Stomach (tissue), 9 donors: ENCODE data around the gene KLHL42. TPM values are rescaled to one million over a fixed set of nuclear protein-coding genes. Genes with fewer than 3 reads are reported as not detected.

Source experiments
- DNase-seq, 2 donors: peaks; one replicate each; pipeline versions ENCODE4 v3.0.0 to v3.0.0-alpha.2; 2013 to 2019
- H3K27ac ChIP-seq, 5 donors: fragments of 200-600 bp in 4 of 5; sonication (generic) in 4 of 5; one replicate each; pipeline ENCODE4 v1.5.1; 2013 to 2019; ENCODE audit warnings: mild to moderate bottlenecking in 1 of 5, moderate library complexity in 1 of 5
- H3K27me3 ChIP-seq, 3 donors: fragments of 200-600 bp; sonication (generic); one replicate each; pipeline ENCODE4 v1.5.1; 2017 to 2019; ENCODE audit warnings: mixed run types in 1 of 3
- H3K36me3 ChIP-seq, 4 donors: fragments of 200-600 bp; sonication (generic); 1 replicate in 3 of 4; 2 replicates in 1 of 4; pipeline ENCODE4 v1.5.1; 2016 to 2019
- H3K4me1 ChIP-seq, 4 donors: fragments of 200-600 bp; sonication (generic); one replicate each; pipeline ENCODE4 v1.5.1; 2016 to 2019
- H3K4me3 ChIP-seq, 4 donors: fragments of 200-600 bp; sonication (generic) in 3 of 4; one replicate each; pipeline ENCODE4 v1.5.1; 2016 to 2019; ENCODE audit warnings: mild to moderate bottlenecking in 1 of 4
- H3K9me3 ChIP-seq, 4 donors: fragments of 200-600 bp; sonication (generic); one replicate each; pipeline ENCODE4 v1.5.1; 2016 to 2019
- EP300 ChIP-seq: sonication (generic); formaldehyde crosslinking; IDR thresholded peaks from one replicate; pipeline ENCODE4 v1.6.1; 2017; ENCODE audit warnings: antibody characterized with exemption
- POLR2A ChIP-seq, 4 donors: fragments of 450-650 bp; IDR thresholded peaks; one replicate each; pipeline ENCODE4 v1.6.1; 2016; ENCODE audit warnings: antibody characterized with exemption in 4 of 4, control low read depth in 2 of 4, mild to moderate bottlenecking in 1 of 4, moderate library complexity in 1 of 4
- POLR2AphosphoS5 ChIP-seq, 3 donors: sonication (generic); formaldehyde crosslinking; IDR thresholded peaks; one replicate each; pipeline ENCODE4 v1.6.1; 2016; ENCODE audit warnings: antibody characterized with exemption in 3 of 3
- WGBS, 5 donors: extraction: QIAGEN DNeasy Blood & Tissue Kit in 3 of 5; methylation state at CpG; one replicate each; pipeline versions ENCODE4 v1.1.5 to v1.1.7; 2013 to 2018; 5-methylcytosine and 5-hydroxymethylcytosine counted together
- intact Hi-C: fragments of 100-400 bp; cut with DNase I; formaldehyde crosslinking; loops from one replicate; pipeline ENCODE4 v1.15.1; 2023; ENCODE audit warnings: low total_unique reads
- polyA plus RNA-seq, 3 donors: library from polyadenylated mRNA; stranded (reverse); fragments of 200-250 nt; gene quantifications; one replicate each; pipeline ENCODE4 v1.2.3, GENCODE V29; 2013
- total RNA-seq, 5 donors: library from RNA; depleted of rRNA; stranded (reverse); fragments of >200 nt; gene quantifications; one replicate each; pipeline versions ENCODE4 v1.1.0 to v1.2.3, GENCODE V29; 2014 to 2016
- TF ChIP-seq, protein P1 (sequence below), 7 experiments: fragments of 450-650 bp in 4 of 7; fragments of 200-600 bp in 3 of 7; sonication (generic) in 3 of 7; IDR thresholded peaks; one replicate each; pipeline ENCODE4 v1.5.1; 2016 to 2019; ENCODE audit warnings: antibody characterized with exemption in 7 of 7, control low read depth in 2 of 7, mild to moderate bottlenecking in 1 of 7
- donor health status: healthy with polysubstance abuse.
- donor health status: Bipolar disorder and iron deficiency.
- donor health status: healthy.

The KLHL42 gene
- total and polyA plus RNA-seq, 8 donors, result 5.1 to 141 (median 16.7) TPM

GRCh38 chr12:27769142-27769673 is 10.8 kb upstream of the KLHL42 start:
- TF ChIP-seq POLR2A (IDR thresholded peaks at IDR 0.05), result no peak
- TF ChIP-seq, protein P1, sequence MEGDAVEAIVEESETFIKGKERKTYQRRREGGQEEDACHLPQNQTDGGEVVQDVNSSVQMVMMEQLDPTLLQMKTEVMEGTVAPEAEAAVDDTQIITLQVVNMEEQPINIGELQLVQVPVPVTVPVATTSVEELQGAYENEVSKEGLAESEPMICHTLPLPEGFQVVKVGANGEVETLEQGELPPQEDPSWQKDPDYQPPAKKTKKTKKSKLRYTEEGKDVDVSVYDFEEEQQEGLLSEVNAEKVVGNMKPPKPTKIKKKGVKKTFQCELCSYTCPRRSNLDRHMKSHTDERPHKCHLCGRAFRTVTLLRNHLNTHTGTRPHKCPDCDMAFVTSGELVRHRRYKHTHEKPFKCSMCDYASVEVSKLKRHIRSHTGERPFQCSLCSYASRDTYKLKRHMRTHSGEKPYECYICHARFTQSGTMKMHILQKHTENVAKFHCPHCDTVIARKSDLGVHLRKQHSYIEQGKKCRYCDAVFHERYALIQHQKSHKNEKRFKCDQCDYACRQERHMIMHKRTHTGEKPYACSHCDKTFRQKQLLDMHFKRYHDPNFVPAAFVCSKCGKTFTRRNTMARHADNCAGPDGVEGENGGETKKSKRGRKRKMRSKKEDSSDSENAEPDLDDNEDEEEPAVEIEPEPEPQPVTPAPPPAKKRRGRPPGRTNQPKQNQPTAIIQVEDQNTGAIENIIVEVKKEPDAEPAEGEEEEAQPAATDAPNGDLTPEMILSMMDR (IDR thresholded peaks at IDR 0.05), result no peak
- Histone ChIP-seq H3K4me1 (no peaks in the 10 kb centered on the region), H3K27me3 (no peaks in the 10 kb centered on the region), H3K4me3 (no peak overlapping the region), H3K27ac (no peak overlapping the region), H3K36me3 (peaks cover 0 to 3% (median 0%) of the 10 kb centered on the region in 4 donors), H3K9me3 (no peaks in the 10 kb centered on the region)
- intact Hi-C loops, result no loop called here
- WGBS, 5 donors, result 73 to 89% (median 81%) methylated on average over 8 of the region's 8 CpGs
- DNase-seq, result no peak

DNA sequence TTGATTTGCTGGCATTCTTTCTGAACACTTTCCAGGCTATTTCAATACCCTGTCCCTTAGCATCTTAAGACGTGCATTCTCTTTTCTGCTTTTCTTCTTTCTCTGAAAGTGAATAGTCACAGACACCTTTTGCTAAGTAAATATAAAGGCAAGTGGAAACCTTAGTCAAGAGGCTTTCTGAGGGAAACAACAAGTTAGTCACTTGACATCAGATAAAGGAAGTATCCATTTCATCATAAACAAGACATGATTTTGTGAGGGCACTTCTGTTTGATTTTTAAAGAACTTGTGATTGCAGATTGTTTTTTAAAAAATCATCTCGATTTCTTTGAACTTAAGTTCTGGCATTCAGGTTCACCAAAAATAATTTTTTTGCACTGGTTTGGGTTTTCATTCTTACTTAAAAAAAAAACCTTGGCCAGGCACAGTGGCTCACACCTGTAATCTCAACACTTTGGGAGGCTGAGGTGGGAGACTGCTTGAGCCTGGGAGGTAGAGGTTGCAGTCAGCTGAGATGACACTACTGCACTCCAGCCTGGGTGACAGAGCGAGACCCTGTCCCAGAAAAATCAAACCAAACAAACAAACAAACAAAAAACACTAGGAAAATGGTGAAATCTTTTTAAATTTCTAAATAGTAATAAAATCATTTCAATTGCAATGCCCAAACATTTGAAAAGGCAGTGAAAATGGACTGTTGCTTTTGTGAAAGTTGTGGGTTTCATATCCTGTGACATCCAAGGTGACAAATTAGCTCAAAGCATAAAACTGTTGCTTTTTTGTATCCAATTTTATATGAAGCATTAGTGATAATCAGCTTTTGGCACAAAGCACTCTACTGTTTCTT is 8.3 kb upstream of the KLHL42 start:
- no peaks in the 10 kb centered on the region for H3K27me3 ChIP-seq
- H3K4me1 ChIP-seq, result no peaks in the 10 kb centered on the region
- no peak overlapping the region for H3K27ac ChIP-seq
- 84 to 92% (median 88%) methylated on average over 3 of the region's 3 CpGs for WGBS, 5 donors
- H3K36me3 ChIP-seq, result no peaks in the 10 kb centered on the region
- H3K4me3 ChIP-seq, result no peak overlapping the region
- H3K9me3 ChIP-seq, result no peaks in the 10 kb centered on the region
- TF ChIP-seq, protein P1 (IDR thresholded peaks at IDR 0.05), result no peak
- TF ChIP-seq POLR2AphosphoS5 (IDR thresholded peaks at IDR 0.05) (no peak), EP300 (no peak), POLR2A (IDR thresholded peaks at IDR 0.05) (no peak)
- DNase-seq, result no peak
- intact Hi-C loops, result no loop called here

- Histone ChIP-seq H3K9me3 (no peaks in the 10 kb centered on the region), H3K27ac (no peak overlapping the region), H3K36me3 (no peaks in the 10 kb centered on the region), H3K4me1 (no peaks in the 10 kb centered on the region), H3K27me3 (no peaks in the 10 kb centered on the region), H3K4me3 (no peak overlapping the region)
- intact Hi-C loops, result no loop called here
- TF ChIP-seq, protein P1 (IDR thresholded peaks at IDR 0.05), result no peak
- TF ChIP-seq EP300, result no peak
- TF ChIP-seq POLR2AphosphoS5 (IDR thresholded peaks at IDR 0.05), result no peak
- TF ChIP-seq POLR2A (IDR thresholded peaks at IDR 0.05), result no peak
- WGBS, 5 donors, result 36 to 46% (median 40%) methylated on average over 5 of the region's 5 CpGs
- DNase-seq, result no peak
Observed at GRCh38 chr12:27772328-27773049, 7.5 kb upstream of the KLHL42 start.

- no peaks in the 10 kb centered on the region for H3K36me3 ChIP-seq
- no peaks in the 10 kb centered on the region for H3K27me3 ChIP-seq
- no peak for TF ChIP-seq POLR2AphosphoS5 (IDR thresholded peaks at IDR 0.05)
- TF ChIP-seq POLR2A (IDR thresholded peaks at IDR 0.05), result no peak
- TF ChIP-seq, protein P1 (IDR thresholded peaks at IDR 0.05), result no peak
- TF ChIP-seq EP300, result no peak
- no peak for DNase-seq
- no peak overlapping the region for H3K27ac ChIP-seq
- peaks cover 16 to 26% (median 22%) of the 10 kb centered on the region in 4 donors for H3K4me1 ChIP-seq
- no peaks in the 10 kb centered on the region for H3K9me3 ChIP-seq
- 79 to 88% (median 83%) methylated on average over 5 of the region's 5 CpGs for WGBS, 5 donors
- H3K4me3 ChIP-seq, result no peak overlapping the region
- intact Hi-C loops, result no loop called here
Observed at GRCh38 chr12:27777141-27777540, 2.9 kb upstream of the KLHL42 start.
